ENCODE results near the gene PSME1.

The PSME1 gene

GRCh38 chr14:24135834-24136683 is at the start of gene PSME1:
Gene PSME1 (plus strand): TSS chr14:24136194. CDS start chr14:24136263, 69 bp downstream.
- DNase-seq = peak; percentile 98

GRCh38 chr14:24087004-24087403 is 49.0 kb upstream of the PSME1 start:
- DNase-seq = no peak

GRCh38 chr14:24088095-24088494 is 47.9 kb upstream of the PSME1 start:
- DNase-seq = no peak

- no peak for DNase-seq
Observed at GRCh38 chr14:24089890-24090289, 46.1 kb upstream of the PSME1 start.

GRCh38 chr14:24092110-24092504 is 43.9 kb upstream of the PSME1 start:
- peak; percentile 28 for DNase-seq

GRCh38 chr14:24092505-24093206 is 43.3 kb upstream of the PSME1 start:
- DNase-seq = no peak

GRCh38 chr14:24093207-24093900 is 42.6 kb upstream of the PSME1 start:
- DNase-seq = no peak

GRCh38 chr14:24093901-24094840 is 41.8 kb upstream of the PSME1 start, which contains the start of gene PCK2:
Gene PCK2 (plus strand): TSS chr14:24094311. CDS start chr14:24094406, 95 bp downstream.
- DNase-seq = peak; percentile 97

GRCh38 chr14:24094841-24095270 is 41.1 kb upstream of the PSME1 start:
- no peak for DNase-seq

GRCh38 chr14:24095271-24096068 is 40.5 kb upstream of the PSME1 start:
- peak; percentile 30 for DNase-seq

- no peak for DNase-seq
Observed at GRCh38 chr14:24096545-24097181, 39.3 kb upstream of the PSME1 start.

GRCh38 chr14:24098229-24098926 is 37.6 kb upstream of the PSME1 start:
- no peak for DNase-seq

- peak; percentile 53 for DNase-seq
Observed at GRCh38 chr14:24098927-24099813, 36.8 kb upstream of the PSME1 start.

GRCh38 chr14:24100197-24100981 is 35.6 kb upstream of the PSME1 start:
- DNase-seq = no peak

- no peak for DNase-seq
Observed at GRCh38 chr14:24100982-24101494, 35.0 kb upstream of the PSME1 start.

GRCh38 chr14:24102357-24103048 is 33.5 kb upstream of the PSME1 start:
- no peak for DNase-seq

GRCh38 chr14:24103451-24103850 is 32.5 kb upstream of the PSME1 start:
- DNase-seq = no peak
